Measurements from ENCODE around the gene RNASEH1.
"Not testable (repeated sequence)": the region's sequence is repeated elsewhere in the genome, so short reads cannot be mapped to it uniquely, and the experiment has no call there.

The RNASEH1 gene

DNA sequence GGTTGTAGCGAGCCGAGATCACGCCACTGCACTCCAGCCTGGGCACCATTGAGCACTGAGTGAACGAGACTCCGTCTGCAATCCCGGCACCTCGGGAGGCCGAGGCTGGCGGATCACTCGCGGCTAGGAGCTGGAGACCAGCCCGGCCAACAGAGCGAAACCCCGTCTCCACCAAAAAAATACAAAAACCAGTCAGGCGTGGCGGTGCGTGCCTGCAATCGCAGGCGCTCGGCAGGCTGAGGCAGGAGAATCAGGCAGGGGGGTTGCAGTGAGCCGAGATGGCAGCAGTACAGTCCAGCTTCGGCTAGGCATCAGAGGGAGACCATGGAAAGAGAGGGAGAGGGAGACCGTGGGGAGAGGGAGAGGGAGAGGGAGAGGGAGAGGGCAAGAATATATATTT is 11.5 kb upstream of the RNASEH1 start:
- intact Hi-C loops (cut with DNase I); DNase-seq: not testable (repeated sequence)

DNA sequence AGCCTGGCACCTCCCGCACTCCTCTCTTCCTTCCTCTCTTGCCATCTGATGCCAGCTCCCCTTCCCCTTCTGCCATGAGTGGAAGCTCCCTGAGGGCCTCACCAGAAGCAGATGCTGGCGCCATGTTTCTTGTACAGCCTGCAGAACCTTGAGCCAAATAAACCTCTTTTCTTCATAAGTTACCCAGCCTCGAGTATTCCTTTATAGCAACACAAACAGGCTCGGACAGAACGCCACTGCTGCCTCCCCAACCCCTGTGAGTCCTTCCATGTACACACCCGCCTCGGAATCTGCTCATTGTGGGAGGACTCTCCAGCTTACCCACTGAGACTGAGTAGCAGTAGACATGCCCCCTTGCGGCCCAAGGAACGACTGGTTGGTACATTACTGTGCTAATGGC is 8.7 kb upstream of the RNASEH1 start:
- DNase-seq: no peak
- intact Hi-C loops (cut with DNase I): no loop called here

DNA sequence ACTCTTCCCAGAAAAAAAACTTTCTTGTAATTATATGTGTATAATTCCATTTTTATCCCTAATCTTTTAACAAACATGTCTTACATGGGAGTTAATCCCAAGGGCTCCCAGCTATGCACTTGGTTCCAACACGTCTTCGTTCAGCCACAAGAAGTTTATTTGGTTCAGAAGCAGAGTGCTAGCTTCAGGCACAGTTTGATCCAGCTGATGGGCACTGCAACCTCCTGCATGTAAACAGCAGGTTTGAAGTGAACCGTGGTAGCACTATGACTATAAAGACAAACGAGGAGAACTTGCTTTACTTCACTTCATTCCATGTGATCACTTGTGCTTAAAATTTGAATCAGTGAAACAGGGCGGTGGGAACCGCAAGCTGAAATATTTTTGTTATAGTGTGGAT is 7.0 kb upstream of the RNASEH1 start:
- intact Hi-C loops (cut with DNase I): no loop called here

DNA sequence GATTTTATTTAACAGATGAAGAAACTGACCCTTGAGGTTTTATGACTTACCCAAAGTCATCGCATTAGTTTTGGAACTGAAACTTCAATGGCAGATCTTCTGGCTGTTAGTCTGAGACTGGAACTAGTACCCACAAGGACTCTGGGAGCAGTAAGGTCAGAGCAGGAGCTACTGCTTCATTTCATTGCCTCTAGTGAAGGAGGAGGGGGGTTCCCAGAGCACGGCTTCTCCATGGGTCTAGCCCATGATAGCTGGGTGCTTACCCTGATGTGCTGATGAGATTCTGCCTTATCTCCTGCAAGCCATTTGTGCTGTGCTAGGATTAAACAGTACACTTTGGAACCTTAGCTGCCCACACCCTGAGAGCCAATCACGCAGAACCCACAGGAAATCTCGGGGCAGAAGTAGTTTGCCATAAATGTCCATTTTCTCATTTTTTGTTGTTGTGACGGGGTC is 5.4 kb upstream of the RNASEH1 start:
- no peak for DNase-seq
- intact Hi-C loops (cut with DNase I): no loop called here

More for the DNA sequence above, 7.0 kb upstream of the RNASEH1 start:
- no peak for DNase-seq

DNA sequence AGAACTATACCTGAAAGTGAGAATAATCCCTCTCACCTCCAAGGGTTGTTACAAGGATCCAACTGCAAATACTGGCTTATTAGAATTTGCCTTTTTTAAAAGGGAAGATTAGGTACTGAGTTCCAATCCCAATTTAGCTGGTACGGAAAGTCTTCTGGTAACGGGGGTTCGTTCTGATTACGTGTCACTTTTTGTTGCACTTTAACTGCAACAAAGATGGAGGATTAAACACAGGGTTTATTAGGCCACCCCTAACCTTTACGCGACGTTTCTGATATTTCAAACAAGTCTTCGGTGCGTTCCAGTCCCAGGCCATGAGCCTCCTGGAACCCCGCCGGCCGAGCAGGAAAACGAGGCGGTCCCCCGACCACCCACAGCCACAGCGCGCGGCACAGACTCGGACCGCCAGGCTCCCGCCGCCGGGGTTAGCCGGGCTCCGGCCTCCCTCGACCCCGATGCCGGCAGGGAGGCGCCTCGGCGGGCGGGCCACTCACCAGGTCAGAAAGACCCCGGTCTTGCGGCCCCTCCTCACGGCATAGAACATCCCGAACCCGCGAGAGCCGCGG is 411 bp downstream of the RNASEH1 start:
- no peak for DNase-seq
- intact Hi-C loops (cut with DNase I): loop anchor here (1.0 to 2.0 kb wide), 2 partner anchors 17 to 38 kb away; partner anchors contain the start of genes ADI1 and RPS7

DNA sequence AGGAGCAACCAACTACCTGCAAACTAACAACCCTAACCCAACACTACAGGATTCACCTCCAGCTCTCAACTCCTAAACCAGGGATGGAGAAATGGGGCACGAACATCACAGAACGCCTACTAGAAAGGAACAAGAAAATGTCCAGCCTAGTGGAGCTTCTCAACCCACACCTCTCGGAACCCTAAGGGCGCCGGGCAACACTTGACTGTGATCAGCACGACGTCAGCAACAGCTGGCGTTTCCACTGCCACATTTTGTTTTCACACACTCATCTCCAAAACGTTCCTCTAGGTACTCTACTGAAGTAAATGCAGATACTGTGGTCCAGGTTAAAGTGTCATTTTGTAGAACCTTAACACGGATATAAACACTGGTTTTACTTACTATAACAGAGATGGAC is 4.2 kb downstream of the RNASEH1 start:
- no peak for DNase-seq

DNA sequence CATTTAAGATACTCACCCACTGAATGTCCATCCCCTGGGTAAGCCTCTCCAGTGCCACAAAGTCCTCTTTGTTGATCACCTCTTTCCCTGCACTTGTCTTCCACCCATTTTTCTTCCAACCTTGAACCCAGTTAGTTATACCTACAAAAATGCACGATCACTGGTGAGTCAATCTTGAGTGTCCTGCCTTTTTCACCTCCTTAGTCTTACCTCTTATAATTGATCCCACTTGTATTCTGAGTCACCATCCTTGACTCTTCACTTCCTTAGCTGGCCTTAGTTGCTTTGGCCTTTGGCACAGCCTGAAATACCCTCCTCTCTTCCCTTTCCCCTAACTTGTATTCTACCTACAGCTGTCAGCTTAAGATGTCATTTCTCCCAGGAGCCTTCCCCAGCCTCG is 10.2 kb downstream of the RNASEH1 start:
- DNase-seq: no peak
- intact Hi-C loops (cut with DNase I): no loop called here

More for the DNA sequence above, 4.2 kb downstream of the RNASEH1 start:
- intact Hi-C loops (cut with DNase I): no loop called here

DNA sequence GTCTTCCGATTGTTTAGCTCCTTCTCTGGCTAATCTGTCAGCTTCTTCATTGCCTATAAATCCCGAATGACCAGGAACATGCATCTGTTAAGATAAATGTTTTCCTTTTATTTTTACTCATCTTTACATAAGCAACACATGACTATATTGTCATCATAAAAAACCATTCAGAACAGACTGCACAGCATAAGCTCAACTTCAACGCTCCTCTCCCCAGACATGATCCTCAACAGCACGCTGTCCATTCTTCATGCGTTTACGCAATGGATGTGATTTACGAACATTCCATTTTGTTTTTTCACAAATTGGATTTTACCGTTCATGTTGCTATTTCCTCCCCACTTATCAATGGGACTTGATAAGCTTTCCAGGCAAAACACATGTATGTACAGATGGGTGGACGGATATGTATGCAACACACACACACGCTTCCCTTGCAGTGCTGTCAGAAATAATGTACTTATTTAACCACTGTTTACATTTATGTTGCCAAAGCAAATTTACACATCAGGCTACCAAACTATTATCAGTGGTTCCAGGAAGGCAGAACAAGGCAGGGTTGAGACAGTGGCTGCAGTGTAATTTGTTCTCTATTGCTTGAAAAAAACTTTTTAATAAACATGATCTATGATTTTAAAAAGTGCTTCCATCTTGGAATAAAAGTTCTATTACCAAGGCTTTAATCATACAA is 12.2 kb downstream of the RNASEH1 start:
- intact Hi-C loops (cut with DNase I): no loop called here
- no peak for DNase-seq

DNA sequence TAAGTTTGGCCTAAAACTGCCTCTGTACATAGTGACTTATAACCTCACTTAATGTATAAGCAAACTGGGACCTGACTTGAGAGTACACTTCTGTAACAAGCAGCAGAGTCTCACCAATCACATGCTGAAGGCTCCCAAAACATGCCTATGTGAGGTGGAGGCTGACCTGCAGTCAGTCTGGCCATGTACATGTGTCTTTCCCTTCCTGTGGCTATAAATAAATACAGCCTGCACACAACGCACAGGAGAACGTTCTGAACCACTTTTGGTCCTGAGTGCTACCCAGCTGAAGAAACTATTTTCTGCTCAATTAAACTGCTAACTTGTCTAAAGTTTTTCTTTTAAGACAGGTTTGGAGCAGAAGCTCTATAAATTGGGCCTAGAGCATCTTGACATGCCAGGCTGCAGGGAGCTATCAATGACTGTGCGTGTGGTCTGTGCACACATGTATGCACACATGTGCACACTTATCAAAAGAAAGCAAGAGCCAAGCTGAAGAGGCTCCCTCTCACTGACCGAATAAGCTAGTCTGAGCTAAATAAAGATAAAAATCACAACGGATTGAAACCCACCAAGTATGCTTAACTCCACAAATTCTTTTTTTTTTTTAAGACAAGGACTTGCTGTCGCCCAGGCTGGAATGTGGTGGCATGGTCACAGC is 15.0 kb downstream of the RNASEH1 start:
- no peak for DNase-seq
- intact Hi-C loops (cut with DNase I): no loop called here

DNA sequence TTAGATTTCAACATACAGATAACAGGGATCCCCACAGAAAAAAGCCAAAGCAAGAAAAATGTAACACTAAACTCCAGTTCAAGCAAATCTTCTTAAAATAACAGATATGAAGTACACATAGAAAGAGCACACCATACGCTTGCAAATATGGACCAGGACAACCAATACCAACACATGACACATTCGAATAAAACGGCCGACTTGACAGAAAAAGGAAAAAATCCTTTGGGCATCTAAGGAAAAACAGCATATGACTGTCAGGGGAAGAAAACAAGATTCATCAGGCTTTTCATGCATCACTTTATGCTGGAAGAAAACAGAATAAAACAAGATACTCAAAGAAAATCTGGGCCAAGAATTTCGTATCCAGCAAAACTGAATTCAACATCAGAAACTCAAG is 16.0 kb downstream of the RNASEH1 start:
- no peak for DNase-seq
- intact Hi-C loops (cut with DNase I): no loop called here

DNA sequence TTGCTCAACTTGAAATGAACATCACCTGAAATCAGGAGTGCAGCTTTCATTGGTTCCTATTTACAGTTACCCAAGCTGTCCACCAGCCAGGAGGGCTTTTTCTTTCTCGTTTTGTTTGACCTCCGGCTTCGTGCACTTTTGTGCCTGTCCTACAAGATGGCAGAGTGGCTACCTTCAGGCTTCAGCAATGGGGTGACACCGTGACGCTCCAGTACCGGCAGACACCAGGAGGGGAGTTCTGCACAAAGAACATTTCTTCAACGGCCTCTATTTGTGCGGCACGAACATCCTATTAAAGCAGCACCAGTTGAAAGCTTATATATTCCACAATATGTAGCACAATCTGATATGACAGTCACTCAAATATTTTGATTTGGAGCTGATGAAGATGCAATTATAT is 18.3 kb downstream of the RNASEH1 start:
- intact Hi-C loops (cut with DNase I): no loop called here
- no peak for DNase-seq

DNA sequence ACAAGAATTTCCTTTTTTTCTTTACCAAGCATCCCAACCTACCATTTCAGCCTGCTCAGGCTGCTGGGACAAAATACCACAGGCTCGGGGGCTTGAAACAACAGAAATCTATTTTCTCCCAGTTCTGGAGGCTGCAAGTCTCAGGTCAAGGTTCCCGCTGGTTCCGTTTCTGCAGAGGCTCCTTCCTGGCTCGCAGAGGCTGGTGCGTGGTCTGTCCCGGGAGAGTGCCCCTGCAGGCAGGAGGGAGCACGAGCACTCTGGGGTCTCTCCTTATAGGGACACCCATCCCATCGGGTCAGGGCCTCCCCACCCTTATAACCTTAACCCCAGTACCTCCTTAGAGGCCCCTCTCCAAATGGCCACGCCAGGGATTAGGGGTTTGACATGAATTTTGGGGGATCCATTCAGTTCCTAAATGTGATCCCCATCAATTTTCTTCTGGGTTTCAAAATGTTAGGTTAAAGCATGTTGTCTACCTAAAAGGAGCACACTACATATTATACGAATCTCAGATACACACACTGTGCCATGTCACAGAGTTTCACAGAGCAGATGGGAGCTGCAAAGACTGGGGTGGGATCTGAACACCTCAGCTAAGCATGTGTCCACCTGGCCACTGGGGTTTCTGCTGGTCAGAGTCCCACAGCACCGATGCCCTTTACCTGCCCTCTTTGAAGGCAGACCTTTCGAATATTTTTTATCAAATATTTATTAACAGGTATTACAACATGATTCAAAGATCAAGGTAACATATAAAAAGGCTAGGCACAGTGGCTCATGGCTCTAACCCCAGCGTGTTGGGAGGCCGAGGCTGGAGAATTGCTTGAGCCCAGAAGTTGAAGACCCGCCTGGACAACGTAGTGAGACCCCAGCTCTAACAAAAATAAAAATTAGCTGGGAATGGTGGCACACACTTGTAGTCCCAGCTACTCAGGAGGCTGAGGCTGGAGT is 21.2 kb downstream of the RNASEH1 start:
- DNase-seq: peak in 1 of 42 donors; percentile 10
- intact Hi-C loops (cut with DNase I): no loop called here

DNA sequence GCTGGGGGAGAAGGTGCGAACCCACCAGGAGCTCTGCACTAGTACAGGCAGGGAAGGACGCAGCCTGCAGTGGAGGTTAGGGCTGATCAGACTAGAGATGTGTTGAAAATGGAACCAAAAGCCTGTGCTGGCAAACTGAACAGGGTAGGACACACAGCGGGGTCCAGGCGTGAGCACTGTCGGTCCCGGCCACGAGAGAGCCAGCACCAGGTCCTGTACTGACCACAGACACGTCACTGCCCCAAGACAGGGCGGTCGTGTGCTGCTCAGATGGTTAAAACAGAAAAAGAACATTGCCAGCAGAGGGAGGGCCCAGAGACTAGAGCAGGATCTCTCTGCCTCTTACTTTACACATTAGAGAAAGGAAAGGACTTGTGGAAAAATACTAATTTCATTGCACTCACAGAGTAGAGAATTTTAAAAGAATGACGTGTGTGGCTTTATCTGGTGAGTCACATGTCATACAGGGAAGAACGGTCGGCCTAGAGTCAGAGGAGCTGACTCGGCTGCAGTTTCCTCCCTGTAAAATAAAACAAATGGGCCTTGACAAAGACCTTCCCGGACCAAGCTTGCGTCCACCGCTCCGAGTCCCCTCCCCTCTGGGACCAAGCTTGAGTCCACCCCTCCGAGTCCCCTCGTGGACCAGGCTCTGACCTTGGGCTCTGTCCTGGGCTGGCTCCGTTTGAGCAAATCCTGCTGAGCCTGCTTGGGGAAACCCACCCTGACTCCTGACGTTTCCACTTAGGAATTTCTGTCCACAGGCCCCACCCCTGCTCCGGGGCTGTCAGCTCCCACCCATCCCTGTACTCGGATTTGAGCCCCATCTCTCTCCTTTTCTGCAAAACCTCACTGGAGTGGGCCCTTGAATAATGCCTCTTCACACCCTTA is 22.1 kb downstream of the RNASEH1 start:
- DNase-seq: peak in 15 of 42 donors; percentile 20 to 59 (median 34)
- intact Hi-C loops (cut with DNase I): no loop called here

DNA sequence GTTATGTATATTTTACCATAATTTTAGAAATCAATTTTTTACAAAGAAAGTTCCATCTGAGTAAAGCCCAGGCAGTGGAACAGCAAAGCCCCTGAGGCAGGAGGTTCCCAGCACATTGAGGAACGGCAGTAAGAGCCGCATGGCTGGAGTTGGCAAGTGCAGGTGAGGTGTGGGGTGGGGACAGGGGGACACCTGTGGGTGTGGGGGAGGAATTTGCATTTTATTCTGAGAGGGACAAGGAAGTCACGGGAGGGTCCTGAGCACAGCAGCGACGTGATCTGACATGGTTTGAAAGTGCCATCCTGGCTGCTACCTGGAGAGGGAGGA is 22.7 kb downstream of the RNASEH1 start:
- DNase-seq: no peak
- intact Hi-C loops (cut with DNase I): no loop called here

DNA sequence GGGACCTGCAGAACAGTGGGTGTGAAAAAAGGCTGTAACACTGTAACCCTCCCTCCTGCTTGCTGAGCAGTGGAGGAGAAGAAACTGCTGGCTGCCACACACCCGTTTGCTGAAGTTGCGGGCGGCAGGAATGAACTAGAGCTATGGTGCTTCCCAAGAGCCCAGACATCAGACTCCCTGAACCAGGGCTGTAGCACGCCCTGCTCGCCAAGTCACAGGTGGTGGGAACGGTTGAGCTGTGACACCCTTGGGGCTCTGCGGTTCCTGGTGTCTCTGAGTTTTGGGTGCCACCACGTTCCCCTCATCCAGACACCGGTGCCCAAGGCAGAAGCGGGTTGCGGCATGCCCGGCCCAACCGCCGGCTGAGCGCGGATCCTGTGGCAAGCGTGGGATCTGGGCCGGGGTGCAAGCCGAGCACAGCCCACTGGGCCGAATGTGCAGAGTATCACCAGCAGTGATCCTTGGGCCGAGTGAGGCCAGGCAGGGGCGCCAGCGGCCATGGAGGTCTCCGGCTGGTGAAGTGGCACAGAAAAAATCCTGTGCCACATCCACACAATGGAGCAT is 23.8 kb downstream of the RNASEH1 start:
- intact Hi-C loops (cut with DNase I): no loop called here
- DNase-seq: no peak

DNA sequence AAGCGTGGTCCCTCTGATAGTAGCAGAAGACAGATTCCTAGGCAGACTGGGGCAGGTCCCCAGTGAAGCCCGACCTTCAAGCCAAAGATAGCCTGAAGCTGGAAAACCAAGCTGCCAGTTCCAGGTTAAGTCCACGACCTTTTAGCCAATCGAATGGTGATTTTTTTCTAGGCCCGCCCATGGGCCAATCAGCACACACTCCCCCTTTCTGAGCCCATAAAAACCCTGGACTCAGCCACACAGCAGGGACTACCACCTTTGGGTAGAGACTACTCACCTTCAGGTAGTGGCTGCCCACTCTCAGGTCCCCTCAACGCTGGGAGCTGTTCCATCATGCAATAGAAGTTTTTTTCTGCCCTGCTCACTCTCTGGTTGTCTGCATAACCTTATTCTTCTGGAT is 24.3 kb downstream of the RNASEH1 start:
- intact Hi-C loops (cut with DNase I): no loop called here
- DNase-seq: no peak

DNA sequence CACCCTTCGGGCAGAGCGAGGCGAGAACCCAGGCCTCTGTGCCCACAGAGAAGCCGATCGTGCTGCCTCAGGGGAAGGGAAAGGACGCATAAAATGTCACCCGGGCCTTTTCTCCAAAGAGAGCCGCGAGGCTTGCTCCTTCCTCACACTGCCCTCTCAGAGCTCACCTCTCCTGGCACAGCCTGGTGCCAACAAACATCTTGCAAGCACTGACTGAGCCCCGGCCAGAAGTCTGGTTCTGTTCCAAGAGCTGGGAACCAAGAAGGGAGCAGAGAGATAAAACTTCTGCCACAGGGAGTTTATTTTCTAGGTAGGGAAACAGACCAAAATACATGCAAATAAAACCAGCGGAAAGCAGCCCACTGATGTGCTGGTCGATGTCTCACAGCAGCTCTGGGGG is 25.2 kb downstream of the RNASEH1 start:
- DNase-seq: no peak
- intact Hi-C loops (cut with DNase I): no loop called here

DNA sequence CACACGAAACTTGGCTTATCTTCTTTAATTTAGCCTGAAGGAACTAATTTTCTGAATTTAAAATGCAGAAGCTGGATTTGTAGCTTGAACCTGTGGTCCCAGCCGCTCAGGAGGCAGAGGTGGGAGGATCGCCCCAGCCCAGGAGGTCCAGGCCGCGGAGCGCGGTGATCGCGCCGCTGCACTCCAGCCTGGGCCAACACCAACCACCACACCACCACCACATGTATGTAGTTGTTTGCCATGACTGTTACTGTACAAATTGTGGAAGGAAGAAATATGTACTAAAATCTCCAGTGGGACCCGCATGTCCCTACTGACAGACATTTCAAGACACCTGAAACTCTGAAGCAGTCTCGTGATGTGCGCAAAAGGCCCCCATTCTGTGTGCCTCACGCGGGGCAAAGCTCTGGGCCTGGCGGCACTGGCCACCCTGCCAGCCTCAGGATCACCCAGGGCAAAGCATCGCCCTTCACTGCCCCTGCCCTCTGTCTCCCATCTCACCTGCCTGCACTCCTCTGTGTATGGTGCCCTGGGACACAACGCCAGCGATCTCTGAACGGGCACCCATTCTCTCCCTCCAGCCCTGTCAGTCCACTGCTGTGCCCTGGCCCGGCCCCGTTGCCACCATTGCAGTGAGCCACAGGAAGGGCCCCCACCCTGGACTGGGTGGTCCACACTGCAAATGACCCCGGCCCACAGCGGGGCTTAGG is 28.7 kb downstream of the RNASEH1 start:
- peak in 2 of 42 donors; percentile 13 to 29 for DNase-seq
- intact Hi-C loops (cut with DNase I): no loop called here
